CD8-positive, alpha-beta memory T cell (primary cell): ENCODE data around the gene NID1. TPM values are rescaled to one million over a fixed set of nuclear protein-coding genes. Genes with fewer than 3 reads are reported as not detected.
A peak's percentile ranks its signal among the peaks of the same experiment; 100 is the strongest.

Source experiments
- CTCF ChIA-PET: fragments of 350-600 bp; sonication (Branson Sonifier 250); formaldehyde crosslinking; loops from one replicate; lab custom pipeline; 2021; ENCODE audit warnings: antibody characterized with exemption; lab: Charles Lee
- POLR2A ChIA-PET: fragments of 350-600 bp; sonication (Branson Sonifier 250); formaldehyde crosslinking; loops from one replicate; lab custom pipeline; 2021; ENCODE audit warnings: antibody characterized with exemption; lab: Charles Lee
- DNase-seq, 5 donors: peaks; one replicate each; pipeline versions ENCODE4 v3.0.0 to v3.0.0-alpha.2; 2020 to 2022; ENCODE audit warnings: mixed read lengths in 1 of 5
- H3K27ac ChIP-seq: one replicate; pipeline ENCODE4 v1.7.0; 2013; ENCODE audit warnings: low read depth, mild to moderate bottlenecking, low read length, moderate library complexity
- H3K27me3 ChIP-seq: 2 replicates; pipeline ENCODE4 v1.7.0; 2013; ENCODE audit warnings: low read length, mild to moderate bottlenecking; ENCODE audit not compliant: insufficient read depth, poor library complexity, severe bottlenecking
- H3K36me3 ChIP-seq: 2 replicates; pipeline ENCODE4 v1.7.0; 2013; ENCODE audit warnings: mild to moderate bottlenecking, low read length, moderate library complexity; ENCODE audit not compliant: insufficient read depth
- H3K4me1 ChIP-seq: 2 replicates; pipeline ENCODE4 v1.7.0; 2013; ENCODE audit warnings: mild to moderate bottlenecking, low read length, moderate library complexity; ENCODE audit not compliant: insufficient read depth
- H3K4me3 ChIP-seq: 2 replicates; pipeline ENCODE4 v1.7.0; 2013; ENCODE audit warnings: mild to moderate bottlenecking, low read length
- H3K9me3 ChIP-seq: 2 replicates; pipeline ENCODE4 v1.7.0; 2013; ENCODE audit warnings: mild to moderate bottlenecking, low read length
- H3K27ac Mint-ChIP-seq, 8 donors: one replicate each; pipeline ENCODE4 v1.8.0; 2020 to 2021; ENCODE audit warnings: mixed read lengths in 8 of 8, mild to moderate bottlenecking in 6 of 8, inconsistent platforms in 3 of 8, moderate library complexity in 3 of 8
- H3K27me3 Mint-ChIP-seq, 2 donors: one replicate each; pipeline ENCODE4 v1.8.0; 2020 to 2021; ENCODE audit warnings: mixed read lengths in 2 of 2, mild to moderate bottlenecking in 1 of 2, moderate library complexity in 1 of 2
- H3K36me3 Mint-ChIP-seq, 3 donors: one replicate each; pipeline ENCODE4 v1.8.0; 2020 to 2021; ENCODE audit warnings: mixed read lengths in 3 of 3, inconsistent platforms in 1 of 3, mild to moderate bottlenecking in 1 of 3
- H3K4me1 Mint-ChIP-seq, 3 donors: one replicate each; pipeline ENCODE4 v1.8.0; 2020 to 2021; ENCODE audit warnings: mixed read lengths in 3 of 3, inconsistent platforms in 1 of 3, mild to moderate bottlenecking in 1 of 3
- H3K4me3 Mint-ChIP-seq, 7 donors: one replicate each; pipeline ENCODE4 v1.8.0; 2020 to 2021; ENCODE audit warnings: mixed read lengths in 7 of 7, mild to moderate bottlenecking in 6 of 7, moderate library complexity in 4 of 7, inconsistent platforms in 2 of 7
- H3K9me3 Mint-ChIP-seq, 5 donors: one replicate each; pipeline ENCODE4 v1.8.0; 2020 to 2022; ENCODE audit warnings: mixed read lengths in 5 of 5, mild to moderate bottlenecking in 3 of 5, moderate library complexity in 2 of 5, inconsistent platforms in 1 of 5
- polyA plus RNA-seq: library from polyadenylated mRNA; unstranded; fragments of 300-500 nt; fragmentation: Illumina TruSeq; gene quantifications from one replicate; pipeline ENCODE4 v1.2.3, GENCODE V29; 2021
- total RNA-seq, 2 experiments: library from RNA; stranded (reverse); gene quantifications; one replicate each; pipeline ENCODE4 v1.2.3, GENCODE V29; 2021

NID1 gene
- total and polyA plus RNA-seq, 3 experiments from 2014 or later = 0.09 to 0.15 TPM; not detected in 1

GRCh38 chr1:236107121-236107907 lies 42.4 kb upstream of the NID1 start:
- Mint-ChIP-seq H3K27me3 (peaks cover 0 to 3% of the 10 kb centered on the region in 2 donors), H3K4me1 (peaks cover 2 to 6% (median 6%) of the 10 kb centered on the region in 3 donors), H3K27ac (no peak overlapping the region)

GRCh38 chr1:236103646-236104218 lies 38.8 kb upstream of the NID1 start:
- peak; percentile 20 to 65 (median 43) for DNase-seq
- Histone ChIP-seq H3K4me1 (peaks cover 3% of the 10 kb centered on the region), H3K27ac (no peak overlapping the region), H3K27me3 (no peaks in the 10 kb centered on the region), H3K4me3 (no peak overlapping the region), H3K9me3 (no peaks in the 10 kb centered on the region), H3K36me3 (no peaks in the 10 kb centered on the region)
- Mint-ChIP-seq H3K4me3 (no peak overlapping the region), H3K27ac (no peak overlapping the region), H3K9me3 (no peaks in the 10 kb centered on the region), H3K36me3 (no peaks in the 10 kb centered on the region), H3K4me1 (peaks cover 2 to 6% (median 4%) of the 10 kb centered on the region in 3 donors), H3K27me3 (peaks cover 0 to 3% of the 10 kb centered on the region in 2 donors)
- CTCF ChIA-PET = interaction anchor here (0.9 to 1.6 kb wide), 4 partner anchors 380 to 1283 kb away, joined by 3 to 6 read pairs (median 4); no protein-coding TSS in a partner anchor
- POLR2A ChIA-PET = no interaction called here

More at GRCh38 chr1:236107121-236107907, 42.4 kb upstream of the NID1 start:
- Mint-ChIP-seq H3K4me3 (no peak overlapping the region), H3K36me3 (no peaks in the 10 kb centered on the region), H3K9me3 (no peaks in the 10 kb centered on the region)
- no peak overlapping the region for H3K27ac ChIP-seq
- no peaks in the 10 kb centered on the region for H3K9me3 ChIP-seq
- H3K36me3 ChIP-seq = no peaks in the 10 kb centered on the region
- ChIA-PET POLR2A (no interaction called here), CTCF (interaction anchor here (1.8 to 3.2 kb wide), 2 partner anchors 26 to 384 kb away, joined by 3 to 12 read pairs; no protein-coding TSS in a partner anchor)
- peaks cover 3% of the 10 kb centered on the region for H3K4me1 ChIP-seq
- DNase-seq = no peak
- H3K4me3 ChIP-seq = no peak overlapping the region
- H3K27me3 ChIP-seq = no peaks in the 10 kb centered on the region

GRCh38 chr1:236103059-236103458 lies 38.2 kb upstream of the NID1 start:
- ChIA-PET CTCF (interaction anchor here (1.1 to 1.6 kb wide), 2 partner anchors 386 to 389 kb away, joined by 3 to 4 read pairs; no protein-coding TSS in a partner anchor), POLR2A (no interaction called here)
- Histone ChIP-seq H3K27ac (no peak overlapping the region), H3K9me3 (no peaks in the 10 kb centered on the region), H3K36me3 (no peaks in the 10 kb centered on the region), H3K4me1 (peaks cover 3% of the 10 kb centered on the region), H3K4me3 (no peak overlapping the region), H3K27me3 (no peaks in the 10 kb centered on the region)
- H3K9me3 Mint-ChIP-seq = no peaks in the 10 kb centered on the region
- DNase-seq = no peak
- no peak overlapping the region for H3K27ac Mint-ChIP-seq
- H3K4me3 Mint-ChIP-seq = no peak overlapping the region
- peaks cover 0 to 3% of the 10 kb centered on the region in 2 donors for H3K27me3 Mint-ChIP-seq
- no peaks in the 10 kb centered on the region for H3K36me3 Mint-ChIP-seq
- H3K4me1 Mint-ChIP-seq = peaks cover 2 to 6% (median 4%) of the 10 kb centered on the region in 3 donors

- peaks cover 2 to 6% (median 4%) of the 10 kb centered on the region in 3 donors for H3K4me1 Mint-ChIP-seq
Observed at GRCh38 chr1:236102611-236103010, 37.7 kb upstream of the NID1 start.

GRCh38 chr1:236101233-236102200 lies 36.6 kb upstream of the NID1 start:
- Mint-ChIP-seq H3K36me3 (no peaks in the 10 kb centered on the region), H3K27me3 (peaks cover 0 to 3% of the 10 kb centered on the region in 2 donors), H3K9me3 (peaks cover 0 to 6% (median 4%) of the 10 kb centered on the region in 5 donors), H3K4me3 (no peak overlapping the region), H3K4me1 (peaks cover 4 to 8% (median 6%) of the 10 kb centered on the region in 3 donors), H3K27ac (no peak overlapping the region)
- POLR2A ChIA-PET = no interaction called here
- no peak for DNase-seq
- Histone ChIP-seq H3K27ac (no peak overlapping the region), H3K4me3 (no peak overlapping the region), H3K9me3 (no peaks in the 10 kb centered on the region), H3K4me1 (peaks cover 3% of the 10 kb centered on the region), H3K27me3 (no peaks in the 10 kb centered on the region), H3K36me3 (no peaks in the 10 kb centered on the region)
- CTCF ChIA-PET = no interaction called here

More at GRCh38 chr1:236102611-236103010, 37.7 kb upstream of the NID1 start:
- Mint-ChIP-seq H3K27me3 (peaks cover 0 to 3% of the 10 kb centered on the region in 2 donors), H3K9me3 (no peaks in the 10 kb centered on the region), H3K36me3 (no peaks in the 10 kb centered on the region), H3K4me3 (no peak overlapping the region), H3K27ac (peak overlapping the region in 1 of 8 donors; percentile 24)
- no peak for DNase-seq
- Histone ChIP-seq H3K9me3 (no peaks in the 10 kb centered on the region), H3K4me3 (no peak overlapping the region), H3K27ac (no peak overlapping the region), H3K36me3 (no peaks in the 10 kb centered on the region), H3K4me1 (peaks cover 3% of the 10 kb centered on the region), H3K27me3 (no peaks in the 10 kb centered on the region)
- ChIA-PET POLR2A (no interaction called here), CTCF (interaction anchor here (1.1 kb wide), 1 partner anchor 386 kb away, joined by 3 read pairs; no protein-coding TSS in a partner anchor)

GRCh38 chr1:236100799-236101198 lies 35.9 kb upstream of the NID1 start:
- Histone ChIP-seq H3K36me3 (no peaks in the 10 kb centered on the region), H3K4me3 (no peak overlapping the region), H3K9me3 (no peaks in the 10 kb centered on the region), H3K27ac (no peak overlapping the region), H3K4me1 (peaks cover 3% of the 10 kb centered on the region), H3K27me3 (no peaks in the 10 kb centered on the region)
- Mint-ChIP-seq H3K27ac (no peak overlapping the region), H3K4me3 (no peak overlapping the region), H3K36me3 (peaks cover 0 to 2% (median 0%) of the 10 kb centered on the region in 3 donors), H3K9me3 (peaks cover 0 to 8% (median 7%) of the 10 kb centered on the region in 5 donors), H3K4me1 (peaks cover 4 to 8% (median 6%) of the 10 kb centered on the region in 3 donors), H3K27me3 (peaks cover 2 to 5% of the 10 kb centered on the region in 2 donors)
- DNase-seq = no peak
- ChIA-PET CTCF (no interaction called here), POLR2A (no interaction called here)

- peaks cover 0 to 5% (median 0%) of the 10 kb centered on the region in 3 donors for H3K36me3 Mint-ChIP-seq
- H3K36me3 ChIP-seq = no peaks in the 10 kb centered on the region
- no peak overlapping the region for H3K4me3 ChIP-seq
- no peak for DNase-seq
- H3K9me3 Mint-ChIP-seq = peaks cover 0 to 9% (median 9%) of the 10 kb centered on the region in 5 donors
- no peaks in the 10 kb centered on the region for H3K27me3 ChIP-seq
- no peak overlapping the region for H3K4me3 Mint-ChIP-seq
- no peaks in the 10 kb centered on the region for H3K9me3 ChIP-seq
- H3K27ac ChIP-seq = no peak overlapping the region
- H3K27ac Mint-ChIP-seq = no peak overlapping the region
- H3K4me1 Mint-ChIP-seq = peaks cover 4 to 8% (median 6%) of the 10 kb centered on the region in 3 donors
- peaks cover 13 to 15% of the 10 kb centered on the region in 2 donors for H3K27me3 Mint-ChIP-seq
- CTCF ChIA-PET = no interaction called here
- H3K4me1 ChIP-seq = peaks cover 3% of the 10 kb centered on the region
- POLR2A ChIA-PET = no interaction called here
Observed at GRCh38 chr1:236099355-236099974, 34.6 kb upstream of the NID1 start.
